Forelimb muscle (tissue), 1 donor: ENCODE results near the gene EIF5A2. TPM values are rescaled to one million over a fixed set of nuclear protein-coding genes. Genes with fewer than 3 reads are reported as not detected.

Experiments
- DNase-seq: peaks from one replicate; pipeline ENCODE4 v3.0.0-alpha.2; 2013; ENCODE audit warnings: low read depth
- polyA plus RNA-seq: library from polyadenylated mRNA; unstranded; fragments of 120-200 nt; gene quantifications from one replicate; pipeline ENCODE4 v1.2.1, GENCODE V29; 2013; ENCODE audit not compliant: insufficient read length

Gene EIF5A2
- polyA plus RNA-seq, 1 donor: 3.1 TPM

DNA sequence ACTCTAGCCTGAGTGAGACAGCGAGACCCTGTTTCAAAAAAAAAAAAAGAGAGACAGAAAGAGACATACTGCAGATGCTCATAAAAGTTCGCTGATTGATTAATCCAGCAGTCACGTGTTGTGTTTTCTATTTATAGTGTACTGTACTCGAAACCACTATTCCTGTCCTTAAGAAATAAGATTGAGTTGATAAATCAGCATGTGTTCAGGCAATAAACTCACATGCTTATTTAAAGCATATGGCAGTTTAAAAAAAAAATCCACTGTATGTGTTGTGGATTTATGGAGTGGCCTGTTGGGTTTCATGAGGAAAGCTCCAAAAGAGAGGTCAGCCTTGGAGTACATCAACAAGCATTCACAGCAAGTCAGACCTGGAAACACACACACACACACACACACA is 56.1 kb downstream of the EIF5A2 start:
- no peak for DNase-seq

DNA sequence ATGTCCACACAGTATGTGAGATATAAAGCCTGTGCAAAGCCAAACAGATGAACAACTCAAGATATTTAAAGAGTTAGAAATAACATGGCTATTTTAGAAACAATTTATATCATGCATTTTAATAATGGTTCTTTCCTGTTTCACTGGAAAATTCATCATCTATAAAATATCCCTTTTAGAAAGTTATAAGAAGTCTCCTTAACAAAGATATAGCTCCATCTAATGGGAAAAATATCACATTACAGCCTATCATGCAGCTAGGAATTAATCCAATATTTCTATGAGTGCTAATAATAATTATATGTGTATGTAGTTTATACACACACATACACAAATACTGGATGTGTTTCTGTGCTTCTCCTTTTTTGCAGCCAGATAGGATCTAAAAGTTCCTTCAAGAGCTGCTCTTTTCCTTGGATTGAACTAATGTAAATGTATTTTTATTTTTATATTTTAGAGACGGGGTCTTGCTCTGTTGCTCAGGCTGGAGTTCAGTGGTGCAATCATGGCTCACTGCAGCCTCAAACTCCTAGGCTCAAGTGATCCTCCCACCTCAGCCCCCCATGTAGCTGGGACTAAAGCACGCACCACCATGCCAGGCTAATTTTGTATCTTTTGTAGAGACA is 60.0 kb downstream of the EIF5A2 start:
- no peak for DNase-seq

DNA sequence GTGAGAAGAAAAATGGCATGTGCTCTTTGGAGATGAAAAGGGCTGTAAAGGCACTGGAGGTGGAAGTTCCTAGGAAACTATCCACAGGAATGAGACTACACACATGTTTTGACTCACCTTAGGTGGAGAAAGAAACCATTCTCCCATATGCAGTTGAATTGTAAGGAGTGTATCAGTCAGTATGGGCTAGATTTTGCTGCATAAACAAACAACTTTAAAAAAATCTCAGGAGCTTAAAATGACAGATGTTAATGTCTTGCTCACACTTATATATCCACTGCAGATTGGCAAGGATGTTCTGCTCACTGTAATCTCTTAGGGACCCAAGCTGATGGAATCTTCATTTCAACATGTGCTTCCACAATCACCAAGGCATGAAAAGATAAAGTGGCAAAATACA is 64.1 kb downstream of the EIF5A2 start:
- DNase-seq: no peak

DNA sequence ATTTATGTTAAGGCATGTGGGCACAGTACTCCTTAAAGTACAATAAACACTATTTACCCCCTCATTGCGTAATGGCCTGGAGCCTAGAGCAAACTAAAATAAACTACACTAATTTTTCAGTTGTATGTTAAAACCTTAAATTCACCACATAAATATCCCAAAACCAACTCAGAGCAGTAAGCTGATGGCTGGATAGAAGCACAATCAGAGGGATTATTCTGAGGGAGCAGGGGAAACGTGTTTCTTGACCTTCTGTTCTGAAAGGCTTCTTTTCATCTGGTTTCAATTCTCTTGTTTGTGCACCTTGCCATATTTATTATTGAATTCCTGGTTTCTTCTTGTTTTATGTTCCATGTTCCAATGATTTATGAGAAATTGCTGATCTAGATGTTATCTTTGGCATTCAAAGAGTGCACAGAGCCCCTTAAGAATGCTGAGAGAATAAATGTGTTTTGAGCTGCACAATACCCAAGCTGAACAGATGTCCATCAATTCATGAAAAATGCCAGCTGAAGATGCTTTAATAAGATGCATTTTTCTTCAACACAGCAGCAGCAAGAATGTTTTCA is 68.1 kb downstream of the EIF5A2 start:
- no peak for DNase-seq

- DNase-seq: no peak
These were observed 68.8 kb downstream of the EIF5A2 start for GRCh38 chr3:170839518-170840100.

Other genes starting within 250 kb of the EIF5A2 start
- gene RPL22L1, start 38.4 kb downstream of the EIF5A2 start, polyA plus RNA-seq: 61.7 TPM
- not detected for gene SLC2A2, start 118.1 kb upstream of the EIF5A2 start, polyA plus RNA-seq